NCI-H1436 treated with DMSO at 0.1 percent for 48 hours (cell line): ENCODE results near the gene UMAD1.
A peak's percentile ranks its signal among the peaks of the same experiment; 100 is the strongest.

Source experiments
- DNase-seq: peaks from one replicate; lab custom pipeline; 2025; lab: John Stamatoyannopoulos, UW

UMAD1 gene

DNA sequence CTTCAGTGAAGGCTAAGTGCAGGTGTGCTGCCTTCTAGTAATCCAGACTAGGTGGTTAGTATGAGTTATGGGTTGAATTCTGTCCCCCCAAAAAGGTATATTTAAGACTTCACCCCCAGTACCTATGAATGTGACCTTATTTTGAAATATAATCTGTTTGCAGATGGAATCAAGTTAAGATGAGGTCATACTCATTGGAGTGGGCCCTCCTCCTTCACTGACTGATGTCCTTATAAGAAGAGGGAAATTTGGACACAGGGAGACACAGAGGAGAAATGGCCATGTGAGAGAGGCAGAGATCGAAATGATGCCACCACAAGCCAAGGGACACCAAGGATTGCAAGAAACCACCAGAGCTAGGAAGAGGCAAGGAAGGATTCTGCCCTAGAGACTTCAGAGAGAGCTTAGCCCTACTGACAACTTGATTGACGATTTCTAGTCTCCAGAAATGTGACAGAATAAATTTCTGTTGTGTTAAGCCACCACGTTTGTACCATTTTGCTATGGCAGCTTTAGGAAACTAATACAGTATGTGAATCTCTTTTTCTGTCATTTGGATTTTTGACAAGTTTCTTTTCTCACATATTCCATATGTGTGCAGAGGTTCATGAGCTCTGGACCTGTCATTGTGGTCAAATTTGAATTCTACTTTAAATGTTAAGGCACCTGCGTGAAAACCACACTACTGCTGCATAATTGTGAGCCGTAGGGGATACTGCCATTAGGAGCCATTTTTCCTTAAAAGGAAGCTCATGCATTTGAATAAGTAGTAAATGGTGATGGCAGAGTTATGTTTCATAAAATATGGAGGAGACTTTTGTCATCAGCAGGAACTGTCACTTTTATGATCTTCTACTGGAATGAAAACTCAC is 80.4 kb downstream of the UMAD1 start:
- no peak for DNase-seq

DNA sequence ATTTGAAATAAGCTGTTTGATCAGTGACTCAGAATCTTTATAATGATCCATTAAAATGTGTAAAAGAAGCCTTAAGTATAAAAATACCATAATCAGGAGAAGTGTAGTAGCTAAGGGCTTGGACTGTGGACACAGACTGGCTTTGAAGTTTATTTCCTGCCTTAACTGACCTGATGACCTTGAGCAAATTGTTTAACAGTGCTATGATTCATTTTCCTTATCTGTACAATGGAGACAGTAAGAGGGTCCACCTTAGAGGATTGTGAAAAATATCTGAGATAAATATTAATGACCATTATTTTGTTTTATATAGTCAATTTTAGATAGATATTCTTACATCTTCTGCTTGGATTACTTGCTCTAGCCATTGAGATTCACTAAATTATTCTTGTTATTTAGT is 91.2 kb downstream of the UMAD1 start:
- DNase-seq: no peak

DNA sequence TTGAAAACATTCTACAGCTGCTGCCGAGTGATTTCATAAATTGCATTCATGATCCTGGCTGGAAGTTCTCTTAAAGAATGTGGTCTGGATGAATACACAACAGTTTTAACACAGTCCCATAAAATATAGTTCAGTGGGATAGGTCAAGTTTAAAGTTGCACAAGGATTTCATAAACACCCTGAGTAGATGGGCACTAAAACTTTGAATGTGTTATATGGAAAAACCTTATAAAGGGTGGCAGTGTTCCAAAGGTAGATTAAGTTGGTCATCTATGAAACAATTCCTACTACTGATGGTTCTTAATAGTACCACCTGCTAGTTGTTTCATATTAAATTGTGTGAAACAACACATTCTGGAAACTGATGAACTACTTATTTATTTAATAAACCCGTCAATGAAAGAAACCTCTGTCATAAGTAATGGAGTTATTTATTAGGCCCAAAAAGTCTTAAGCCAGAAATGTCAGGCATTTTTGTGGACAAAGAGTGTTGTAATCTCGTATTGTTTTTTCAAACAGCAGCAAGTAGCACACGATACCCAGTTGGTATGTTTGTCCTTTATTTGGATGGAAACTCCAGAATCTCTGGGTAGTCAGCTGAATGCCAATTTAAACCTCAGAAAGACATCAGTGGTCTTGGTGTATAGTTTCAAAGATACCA is 92.2 kb downstream of the UMAD1 start:
- DNase-seq: no peak

DNA sequence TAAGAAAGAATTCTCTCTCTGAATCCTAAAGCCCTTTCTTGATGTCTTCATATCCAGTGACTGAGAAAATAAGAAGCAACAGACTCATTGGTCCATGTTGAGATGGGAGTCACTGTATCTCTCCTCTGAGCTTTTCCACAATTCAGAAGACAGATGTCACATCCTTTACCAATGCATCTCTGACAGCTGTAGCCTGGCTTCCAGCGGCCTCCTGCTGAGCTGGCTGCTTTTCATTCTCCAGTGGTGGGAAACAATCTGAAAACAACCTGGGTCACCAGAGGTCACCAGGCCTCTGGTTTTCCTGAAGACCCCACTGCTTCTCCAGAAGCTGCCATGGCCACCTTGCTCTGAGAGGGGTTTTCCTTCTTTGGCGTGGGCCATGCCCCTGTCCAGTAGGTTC is 96.1 kb downstream of the UMAD1 start:
- DNase-seq: no peak

DNA sequence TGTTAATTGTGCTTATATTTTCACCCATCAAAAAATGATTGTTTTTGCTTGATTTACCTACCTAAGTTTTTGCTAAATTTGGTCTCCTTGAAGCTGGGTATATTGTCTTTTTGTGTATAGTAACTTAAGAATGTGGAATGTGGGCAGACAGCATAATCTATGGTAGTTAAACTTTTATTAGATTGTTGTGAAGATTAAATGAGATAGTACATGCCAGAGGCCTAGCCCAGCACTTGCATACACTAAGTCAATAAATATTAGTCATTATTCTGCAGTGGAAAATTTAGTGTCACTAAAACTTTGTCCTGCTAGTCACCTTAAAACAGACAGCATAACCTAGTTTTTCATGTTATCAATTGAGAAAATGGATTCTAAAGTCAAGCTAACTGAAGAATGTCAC is 97.1 kb downstream of the UMAD1 start:
- DNase-seq: no peak

DNA sequence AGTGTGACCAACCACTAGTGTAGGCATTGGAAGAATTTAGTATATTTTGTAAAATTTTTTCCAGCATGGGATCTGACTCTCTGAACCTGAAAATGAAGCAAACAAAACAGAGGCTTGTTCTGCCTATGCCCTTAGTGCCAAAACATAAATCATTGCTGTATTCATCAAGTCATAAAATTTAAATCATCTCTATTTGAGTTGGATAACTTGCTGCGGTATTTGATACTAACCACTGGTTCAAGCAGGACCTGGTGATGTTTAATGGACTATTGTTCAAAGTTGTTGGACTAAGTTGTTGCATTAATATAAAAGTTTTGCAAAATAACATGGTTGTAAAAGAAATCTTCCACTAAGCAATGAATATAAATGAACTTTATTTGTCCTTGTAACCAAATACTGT is 97.6 kb downstream of the UMAD1 start:
- no peak for DNase-seq

DNA sequence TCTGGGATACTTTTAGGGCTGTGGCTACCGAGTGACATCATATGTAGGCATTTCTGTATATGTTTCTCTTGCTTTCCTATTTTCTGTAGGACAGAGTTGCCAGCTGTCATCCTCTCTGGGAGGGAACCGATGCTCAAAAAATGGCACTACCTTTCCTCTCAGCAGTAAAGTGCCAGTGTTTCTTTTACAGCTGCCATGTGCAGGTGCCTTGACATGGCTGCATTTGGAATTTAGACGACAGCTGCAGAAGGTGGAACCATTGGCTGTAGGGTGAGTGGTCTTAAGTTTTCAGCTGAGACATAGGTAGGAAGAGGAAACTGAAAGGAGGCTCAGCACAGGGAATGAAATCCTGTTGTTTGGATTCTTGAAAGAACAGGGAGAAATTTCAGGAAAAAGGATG is 98.1 kb downstream of the UMAD1 start:
- DNase-seq: no peak

DNA sequence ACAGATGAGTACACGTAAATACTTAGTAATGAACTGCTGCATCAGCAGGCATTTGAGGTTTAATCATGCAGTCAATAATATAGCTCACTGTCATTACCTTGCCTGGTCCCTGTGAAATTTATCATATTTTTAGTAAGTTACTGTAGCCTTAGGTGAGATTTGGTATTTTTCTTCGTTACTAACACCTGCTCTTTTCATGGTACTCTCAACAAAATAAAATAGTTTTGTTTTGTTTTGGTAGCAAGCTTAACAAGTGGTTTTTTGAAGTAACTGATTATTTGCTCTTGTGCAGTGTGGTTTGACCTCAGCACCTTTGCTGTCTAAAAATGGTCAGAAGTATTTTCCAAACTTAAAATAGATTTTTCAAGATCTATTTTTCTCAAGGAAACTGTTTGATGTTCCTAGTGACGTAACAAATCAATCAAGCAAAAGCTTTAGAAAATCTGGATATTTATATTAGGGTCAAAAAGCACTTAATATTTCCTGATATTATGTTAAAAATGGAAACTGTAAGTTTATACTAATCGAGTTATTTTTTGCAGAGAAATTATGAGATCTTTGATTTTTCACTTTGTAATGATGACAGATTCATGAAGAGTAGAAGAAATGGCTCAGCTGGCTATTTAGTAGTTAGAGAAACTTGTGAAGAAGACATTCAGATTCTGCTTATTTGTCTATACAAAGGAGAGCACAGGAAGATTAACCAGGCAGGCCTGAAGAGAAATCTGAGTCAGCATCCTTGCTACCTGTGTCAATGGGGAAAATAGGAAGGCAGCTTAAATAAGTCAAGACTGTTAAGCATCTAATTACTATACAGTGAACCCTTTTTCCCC is 98.9 kb downstream of the UMAD1 start:
- DNase-seq: no peak

DNA sequence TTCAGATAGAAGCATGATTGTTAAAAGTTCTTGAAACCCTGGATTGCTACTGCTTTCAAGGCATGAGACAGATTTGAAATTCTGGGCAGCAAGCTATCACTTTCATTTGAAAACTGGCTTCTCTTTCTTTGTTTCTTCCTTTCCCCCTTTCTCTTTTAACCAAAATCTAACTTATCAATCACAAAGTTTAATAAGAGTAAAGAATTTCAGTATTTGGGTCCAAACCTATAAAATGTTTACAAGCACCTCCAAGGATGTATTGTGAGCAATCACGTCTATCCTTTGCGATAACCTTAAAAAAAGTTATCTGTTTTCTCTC is 99.4 kb downstream of the UMAD1 start:
- no peak for DNase-seq

DNA sequence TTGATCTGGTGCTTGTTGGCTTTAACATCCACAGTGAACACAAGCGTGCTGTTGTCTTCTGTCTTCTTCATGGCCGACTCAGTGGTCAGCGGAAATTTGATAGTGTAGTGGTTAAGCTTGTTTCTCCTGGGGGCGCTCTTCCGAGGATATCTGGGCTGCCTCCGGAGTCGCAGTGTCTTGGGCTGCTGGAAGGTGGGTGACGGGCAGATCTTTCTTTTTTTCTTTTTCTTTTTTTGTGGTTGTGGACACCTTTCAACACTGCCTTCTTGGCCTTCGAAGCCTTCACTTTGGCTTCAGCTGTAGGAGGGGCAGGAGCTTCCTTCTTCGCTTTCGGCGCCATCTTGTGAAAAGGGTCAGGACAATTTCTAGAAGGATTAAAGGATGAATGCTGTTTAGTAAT is 101.7 kb downstream of the UMAD1 start:
- DNase-seq: no peak

DNA sequence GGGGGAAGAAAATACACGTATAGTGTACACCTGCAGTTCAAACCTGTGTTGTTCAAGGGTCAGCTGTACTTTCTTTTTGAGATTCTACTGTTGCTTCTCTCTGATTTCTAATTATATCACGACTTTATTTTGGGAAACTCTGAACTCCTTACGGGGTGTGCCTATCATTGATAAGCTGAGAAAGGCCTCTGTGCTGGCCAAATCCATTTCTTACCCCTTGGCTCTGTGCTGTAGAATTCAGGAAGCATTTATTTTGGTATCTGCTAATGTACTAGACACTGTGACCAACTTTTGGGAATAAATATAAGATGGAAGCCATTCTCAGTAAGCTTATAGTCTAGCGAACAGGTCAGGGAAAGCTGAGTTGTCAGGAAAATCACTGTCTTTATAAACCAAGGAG is 104.7 kb downstream of the UMAD1 start:
- DNase-seq: no peak

DNA sequence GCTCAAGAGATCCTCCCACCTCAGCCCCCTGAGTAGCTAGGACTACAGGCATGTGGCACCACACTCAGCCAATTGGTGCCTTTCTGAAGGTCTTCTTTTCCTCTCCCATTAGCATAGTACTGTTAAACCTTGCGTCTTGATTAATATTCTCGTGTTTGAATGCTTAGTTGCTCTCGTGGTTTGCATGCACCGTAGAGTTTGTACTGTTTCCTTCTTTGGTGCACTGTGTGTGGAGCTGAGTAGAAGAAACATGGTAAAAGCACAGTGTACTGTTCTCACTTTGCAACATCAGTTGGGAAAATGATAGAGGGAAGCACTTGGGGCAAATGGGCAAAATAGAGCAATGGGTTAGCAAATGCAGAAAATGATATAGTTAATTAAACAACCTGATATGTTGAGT is 105.4 kb downstream of the UMAD1 start:
- no peak for DNase-seq

DNA sequence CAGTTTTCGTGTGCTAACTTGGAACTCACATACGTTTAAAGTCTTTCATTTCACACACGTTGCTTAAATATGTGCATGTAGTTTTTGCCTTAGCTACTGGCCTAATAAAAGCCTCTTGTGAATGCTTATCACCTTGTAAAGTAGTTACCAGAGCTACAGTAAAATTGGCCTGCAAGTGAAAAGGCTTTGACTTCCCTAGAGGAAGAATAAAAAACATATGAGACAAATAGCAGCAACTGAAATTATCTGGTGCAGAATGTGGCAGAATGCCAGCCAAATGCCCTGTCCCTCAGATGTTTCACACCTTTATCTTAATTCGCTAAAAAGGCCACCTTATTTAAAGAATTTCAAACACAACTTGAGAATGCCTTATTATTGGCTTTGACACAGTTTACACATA is 105.9 kb downstream of the UMAD1 start:
- peak; percentile 64 for DNase-seq

DNA sequence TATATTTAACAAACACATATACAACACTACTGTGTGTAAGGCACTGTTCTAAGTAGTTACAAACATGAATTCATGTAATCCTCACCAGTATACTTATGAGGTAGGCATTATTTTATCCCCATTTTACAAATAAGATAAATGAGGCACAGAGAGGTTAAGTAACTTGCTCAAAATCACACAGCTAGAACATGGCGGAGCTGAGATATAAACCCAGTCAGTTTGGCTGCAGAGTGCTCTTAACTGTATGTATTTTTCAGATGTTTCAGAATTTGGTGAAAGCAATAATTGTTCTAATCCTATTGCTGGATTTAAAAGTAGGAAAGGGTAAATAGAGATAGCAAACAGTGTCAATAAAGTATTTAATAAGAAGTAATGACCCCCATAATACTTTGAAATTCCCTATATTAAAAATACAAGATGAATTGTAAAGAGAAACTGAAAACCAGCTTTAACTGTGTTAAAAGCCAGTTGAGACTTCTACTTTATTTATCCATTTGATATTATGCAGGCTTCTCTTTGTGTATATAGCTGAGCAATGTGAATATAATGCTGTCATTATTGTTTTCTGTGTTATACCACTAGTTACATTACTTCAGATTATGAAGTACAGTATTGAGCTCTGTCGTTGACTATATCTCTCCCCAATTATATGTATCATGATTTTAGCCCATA is 110.2 kb downstream of the UMAD1 start:
- DNase-seq: no peak

DNA sequence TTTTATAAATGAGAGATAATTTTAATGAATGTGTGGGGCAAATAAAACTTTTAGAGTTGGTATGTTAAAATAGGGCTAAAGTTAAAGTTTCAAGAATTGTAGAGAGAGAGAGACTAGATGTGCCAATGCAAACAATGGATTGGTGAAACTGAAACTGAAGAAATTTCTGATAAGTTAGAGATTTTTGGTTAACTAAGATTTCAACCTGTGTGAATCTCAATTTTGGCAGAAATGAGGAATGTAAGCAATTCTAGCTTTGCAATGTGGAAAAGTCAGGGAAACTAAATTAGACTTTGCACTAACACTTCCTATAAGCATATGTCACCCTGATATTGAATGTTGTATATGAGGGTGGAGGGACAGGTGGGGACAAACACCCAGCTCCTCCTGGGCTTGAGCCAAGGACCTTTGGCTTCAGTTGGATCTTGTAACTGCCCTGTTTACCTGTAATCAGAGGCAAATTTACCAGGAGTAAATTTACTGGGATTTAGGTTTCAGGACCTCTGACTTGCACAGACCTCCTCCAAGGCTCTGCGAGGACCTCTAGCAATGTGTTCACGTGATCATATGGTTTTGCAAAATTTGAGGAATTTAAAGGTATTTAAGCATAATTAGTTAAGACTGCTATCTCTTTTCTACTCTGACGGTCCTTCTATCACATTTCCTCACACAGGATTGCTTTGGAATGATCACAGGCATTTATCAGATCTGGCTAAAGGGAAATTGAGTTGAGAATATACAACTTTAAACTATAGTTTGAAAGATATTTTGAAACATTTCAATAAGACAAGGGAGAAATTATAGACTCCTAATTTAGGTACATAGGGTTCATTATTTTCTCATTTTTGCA is 110.9 kb downstream of the UMAD1 start:
- DNase-seq: no peak

DNA sequence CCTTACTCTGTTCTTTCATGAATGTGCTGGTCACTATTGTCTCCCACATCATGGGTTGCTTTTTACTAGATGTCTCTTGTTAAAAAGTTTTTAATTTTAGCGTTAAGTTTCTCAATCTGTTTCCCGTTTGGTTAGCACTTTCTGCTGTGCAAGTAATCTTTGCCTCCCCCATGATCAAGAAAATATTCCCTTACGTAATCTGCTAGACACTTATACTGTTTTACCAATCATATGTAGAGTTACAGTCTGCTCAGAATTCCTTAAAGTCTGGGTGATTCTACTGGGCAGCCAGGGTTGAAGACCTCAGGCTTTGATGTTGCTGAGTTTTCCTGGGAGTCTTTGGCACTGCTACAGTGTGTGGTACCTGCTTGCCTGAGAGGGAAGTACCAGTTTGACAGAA is 116.0 kb downstream of the UMAD1 start:
- DNase-seq: no peak

DNA sequence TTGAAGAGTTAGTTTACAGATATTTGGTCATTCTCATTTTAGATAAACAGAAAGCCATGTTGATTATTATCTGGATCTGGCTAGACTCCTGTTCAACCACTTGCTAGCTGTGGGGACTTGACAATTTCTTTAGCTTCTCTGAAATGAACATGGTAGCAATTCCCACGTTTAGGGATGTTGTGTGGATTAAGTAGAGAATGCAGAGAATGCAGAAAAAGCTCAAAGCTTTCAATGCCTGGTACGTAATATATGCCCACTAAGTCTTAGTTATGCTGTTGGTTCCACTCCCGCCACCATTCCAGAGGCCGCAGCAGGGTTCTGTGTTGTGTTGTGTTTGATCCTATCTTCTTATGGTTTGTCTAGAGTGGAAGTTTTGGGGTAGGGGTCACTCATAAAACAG is 117.0 kb downstream of the UMAD1 start:
- no peak for DNase-seq

DNA sequence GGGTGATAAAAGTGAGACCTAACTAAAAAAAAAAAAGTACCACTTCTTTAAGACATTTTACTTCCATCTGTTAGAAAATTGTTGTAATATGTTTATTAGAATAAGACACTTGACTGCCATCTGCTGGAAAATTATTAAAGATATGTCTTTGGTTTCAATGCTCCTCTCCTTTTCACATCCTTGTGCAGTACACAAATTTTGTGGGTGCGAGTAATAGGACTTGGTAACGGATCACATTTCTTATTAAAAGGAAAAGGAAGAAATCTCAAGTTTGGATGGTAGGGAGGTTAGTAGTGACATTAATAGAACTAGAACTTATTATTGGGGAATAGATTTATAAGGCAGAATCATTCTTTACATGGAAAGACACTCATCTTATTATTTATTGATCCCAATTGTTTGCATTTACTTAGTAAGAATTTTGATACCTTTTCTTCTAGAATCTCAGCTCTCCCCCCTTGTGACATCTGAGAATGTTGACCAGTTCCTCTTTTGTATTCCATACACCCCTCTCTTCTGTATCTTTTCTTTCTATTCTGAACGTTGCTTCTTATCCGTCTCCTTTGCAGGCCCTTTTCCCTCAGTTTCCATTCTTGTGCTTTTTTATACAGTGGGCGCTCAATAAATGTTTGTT is 120.9 kb downstream of the UMAD1 start:
- DNase-seq: peak; percentile 42

DNA sequence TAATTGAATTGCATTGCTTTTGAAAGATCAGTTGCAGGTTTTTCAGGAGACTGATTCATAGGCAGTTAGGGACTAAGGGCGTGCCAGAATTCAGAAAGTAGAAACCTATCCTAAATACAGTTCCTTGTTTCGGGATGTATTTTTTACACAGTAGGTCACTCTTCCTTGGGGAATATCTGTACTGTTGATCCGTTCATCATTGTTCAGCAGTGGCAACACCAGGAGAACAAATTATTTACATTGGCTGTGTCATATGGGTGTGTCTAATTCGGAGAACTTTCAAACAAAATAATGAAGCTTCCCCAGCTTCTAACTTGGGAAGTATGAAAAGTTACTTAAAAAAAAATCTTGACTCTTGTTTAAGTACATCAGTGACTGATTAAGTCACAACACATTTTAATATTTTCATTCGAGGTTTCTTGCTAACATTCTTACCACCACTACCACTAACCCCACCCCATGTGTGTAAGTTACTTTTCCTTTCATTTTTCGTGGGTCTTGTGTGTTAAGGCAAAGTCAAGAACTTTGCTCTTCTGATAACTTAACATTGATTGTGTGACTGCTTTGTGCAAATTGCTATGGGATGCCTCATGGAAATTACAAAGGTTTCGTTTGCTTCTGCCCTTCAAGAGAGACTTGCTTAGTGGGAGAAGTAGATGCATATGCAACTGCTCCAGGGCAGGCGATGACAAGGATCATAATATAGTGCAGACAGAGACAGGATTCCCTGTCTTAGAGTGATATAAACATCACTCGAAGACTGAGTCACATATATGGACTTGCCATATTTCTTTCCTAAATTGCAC is 121.6 kb downstream of the UMAD1 start:
- no peak for DNase-seq
